Muscle layer of duodenum (tissue), 2 donors: ENCODE measurements around the gene FAHD1.

Source experiments
- H3K27ac ChIP-seq: one replicate; pipeline ENCODE4 v1.7.0; 2013; ENCODE audit warnings: mild to moderate bottlenecking, low read length
- H3K27me3 ChIP-seq: one replicate; pipeline ENCODE4 v1.7.0; 2013; ENCODE audit warnings: low read depth, mild to moderate bottlenecking, control low read depth, low read length
- H3K36me3 ChIP-seq, 2 donors: one replicate each; pipeline ENCODE4 v1.7.0; 2013; ENCODE audit warnings: low read length in 2 of 2, control low read depth in 1 of 2, mild to moderate bottlenecking in 1 of 2; ENCODE audit not compliant: insufficient read depth in 2 of 2, control insufficient read depth in 1 of 2
- H3K4me1 ChIP-seq, 2 donors: one replicate each; pipeline ENCODE4 v1.7.0; 2013; ENCODE audit warnings: low read length in 2 of 2, mild to moderate bottlenecking in 2 of 2, control low read depth in 1 of 2, moderate library complexity in 1 of 2; ENCODE audit not compliant: insufficient read depth in 2 of 2, control insufficient read depth in 1 of 2
- H3K4me3 ChIP-seq, 2 donors: one replicate each; pipeline ENCODE4 v1.7.0; 2013; ENCODE audit warnings: low read length in 2 of 2, low read depth in 1 of 2, mild to moderate bottlenecking in 1 of 2
- H3K9me3 ChIP-seq, 2 donors: one replicate each; pipeline ENCODE4 v1.7.0; 2013; ENCODE audit warnings: low read length in 2 of 2, control low read depth in 1 of 2, mild to moderate bottlenecking in 1 of 2; ENCODE audit not compliant: control insufficient read depth in 1 of 2
- donor health status: healthy.

The FAHD1 gene

DNA sequence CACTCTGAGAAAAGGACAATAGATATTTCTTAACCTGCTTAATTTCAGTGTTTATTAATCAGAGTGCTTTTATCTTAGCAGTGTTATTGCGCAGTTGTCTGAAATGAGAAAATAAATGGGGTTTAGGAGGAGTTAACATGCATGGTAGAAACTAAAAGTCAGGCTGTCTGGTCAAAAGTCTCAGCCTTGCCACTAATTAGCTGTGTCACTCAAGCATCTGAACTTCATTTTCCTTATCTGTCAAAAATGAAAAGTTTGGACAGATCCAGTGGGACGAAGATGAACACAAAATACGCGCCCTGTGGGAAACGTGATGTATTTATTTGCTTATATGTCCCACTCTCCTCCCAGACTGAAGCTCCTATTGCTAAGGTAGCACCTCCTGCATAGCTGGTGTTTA lies 51.2 kb downstream of the FAHD1 start:
- no peaks in the 10 kb centered on the region for H3K4me1 ChIP-seq
- no peaks in the 10 kb centered on the region for H3K36me3 ChIP-seq
- no peaks in the 10 kb centered on the region for H3K27me3 ChIP-seq
- H3K27ac ChIP-seq = no peak overlapping the region
- H3K9me3 ChIP-seq = no peaks in the 10 kb centered on the region
- no peak overlapping the region for H3K4me3 ChIP-seq
